ENCODE data around the gene LPCAT2.

LPCAT2 gene

DNA sequence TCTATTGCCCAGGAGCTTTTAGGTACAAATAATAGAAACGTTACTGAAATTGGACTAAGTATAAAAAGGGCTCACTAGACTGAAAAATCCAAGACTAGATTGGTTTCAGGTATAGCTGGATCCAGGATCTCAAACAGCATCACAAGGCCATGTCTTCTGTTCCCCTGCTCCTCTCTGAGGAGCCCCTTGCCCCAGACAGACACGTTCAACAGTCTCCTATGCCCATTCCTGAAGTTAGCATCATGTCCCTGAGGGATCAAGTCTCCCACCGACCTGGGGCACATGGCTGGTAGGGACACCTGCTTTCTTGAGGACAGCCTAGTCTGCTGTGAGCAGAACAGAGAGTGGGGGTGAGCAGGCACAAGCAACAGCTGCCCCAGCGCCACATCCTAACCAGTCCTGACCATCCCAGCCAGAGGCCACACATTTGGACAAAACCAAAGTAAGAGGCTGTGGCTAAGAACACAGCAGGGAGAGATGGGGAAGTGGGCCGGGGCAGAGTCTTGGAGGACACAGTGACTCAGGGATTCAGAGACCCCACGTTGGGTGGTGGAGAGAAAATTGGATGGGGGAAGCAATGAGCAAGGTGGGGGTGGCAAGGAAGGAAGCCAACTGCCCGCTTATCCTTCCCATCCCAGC, 40.4 kb upstream of the LPCAT2 start:
- no peak for DNase-seq (ENCODE audit: low read depth)
- no peak overlapping the region for H3K4me3 ChIP-seq (ENCODE audit: low read length)
- TF ChIP-seq, protein P1, sequence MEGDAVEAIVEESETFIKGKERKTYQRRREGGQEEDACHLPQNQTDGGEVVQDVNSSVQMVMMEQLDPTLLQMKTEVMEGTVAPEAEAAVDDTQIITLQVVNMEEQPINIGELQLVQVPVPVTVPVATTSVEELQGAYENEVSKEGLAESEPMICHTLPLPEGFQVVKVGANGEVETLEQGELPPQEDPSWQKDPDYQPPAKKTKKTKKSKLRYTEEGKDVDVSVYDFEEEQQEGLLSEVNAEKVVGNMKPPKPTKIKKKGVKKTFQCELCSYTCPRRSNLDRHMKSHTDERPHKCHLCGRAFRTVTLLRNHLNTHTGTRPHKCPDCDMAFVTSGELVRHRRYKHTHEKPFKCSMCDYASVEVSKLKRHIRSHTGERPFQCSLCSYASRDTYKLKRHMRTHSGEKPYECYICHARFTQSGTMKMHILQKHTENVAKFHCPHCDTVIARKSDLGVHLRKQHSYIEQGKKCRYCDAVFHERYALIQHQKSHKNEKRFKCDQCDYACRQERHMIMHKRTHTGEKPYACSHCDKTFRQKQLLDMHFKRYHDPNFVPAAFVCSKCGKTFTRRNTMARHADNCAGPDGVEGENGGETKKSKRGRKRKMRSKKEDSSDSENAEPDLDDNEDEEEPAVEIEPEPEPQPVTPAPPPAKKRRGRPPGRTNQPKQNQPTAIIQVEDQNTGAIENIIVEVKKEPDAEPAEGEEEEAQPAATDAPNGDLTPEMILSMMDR (IDR thresholded peaks at IDR 0.05; ENCODE audit: insufficient read depth, low read depth, low read length, missing control alignments), result no peak

DNA sequence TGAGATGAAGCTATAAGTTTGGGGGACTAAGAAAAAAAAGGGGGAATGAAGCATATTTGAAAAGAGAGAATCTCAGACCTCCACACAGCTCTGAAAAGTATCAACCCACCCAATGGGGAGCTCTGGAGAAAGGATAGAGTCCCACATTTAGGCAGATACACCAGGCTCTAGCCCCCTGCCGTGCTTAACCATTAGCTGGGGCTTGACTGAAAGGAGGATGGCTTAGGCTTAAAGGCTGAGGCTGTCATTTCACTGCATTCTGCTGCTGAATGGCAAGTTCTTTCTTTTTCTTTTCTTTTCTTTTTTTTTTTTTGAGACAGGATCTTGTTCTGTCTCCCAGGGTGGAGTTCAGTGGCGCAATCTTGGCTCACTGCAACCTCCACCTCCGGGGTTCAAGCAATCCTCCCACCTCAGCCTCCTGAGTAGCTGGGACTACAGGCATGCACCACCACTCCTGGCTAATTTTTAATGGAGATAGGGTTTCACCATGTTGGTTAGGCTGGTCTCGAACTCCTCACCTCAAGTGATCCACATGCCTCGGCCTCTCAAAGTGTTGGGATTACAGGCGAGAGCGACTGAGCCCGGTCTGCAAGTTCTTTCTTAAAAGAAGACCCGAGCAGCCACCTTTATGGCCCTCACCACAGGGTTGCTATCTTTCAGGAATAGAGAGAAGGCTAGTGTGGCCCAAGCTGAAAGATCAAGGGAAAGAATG, 38.9 kb upstream of the LPCAT2 start:
- DNase-seq (ENCODE audit: low read depth), result no peak
- no peak overlapping the region for H3K4me3 ChIP-seq (ENCODE audit: low read length)
- TF ChIP-seq, protein P1 (IDR thresholded peaks at IDR 0.05; ENCODE audit: insufficient read depth, low read depth, low read length, missing control alignments), result no peak

DNA sequence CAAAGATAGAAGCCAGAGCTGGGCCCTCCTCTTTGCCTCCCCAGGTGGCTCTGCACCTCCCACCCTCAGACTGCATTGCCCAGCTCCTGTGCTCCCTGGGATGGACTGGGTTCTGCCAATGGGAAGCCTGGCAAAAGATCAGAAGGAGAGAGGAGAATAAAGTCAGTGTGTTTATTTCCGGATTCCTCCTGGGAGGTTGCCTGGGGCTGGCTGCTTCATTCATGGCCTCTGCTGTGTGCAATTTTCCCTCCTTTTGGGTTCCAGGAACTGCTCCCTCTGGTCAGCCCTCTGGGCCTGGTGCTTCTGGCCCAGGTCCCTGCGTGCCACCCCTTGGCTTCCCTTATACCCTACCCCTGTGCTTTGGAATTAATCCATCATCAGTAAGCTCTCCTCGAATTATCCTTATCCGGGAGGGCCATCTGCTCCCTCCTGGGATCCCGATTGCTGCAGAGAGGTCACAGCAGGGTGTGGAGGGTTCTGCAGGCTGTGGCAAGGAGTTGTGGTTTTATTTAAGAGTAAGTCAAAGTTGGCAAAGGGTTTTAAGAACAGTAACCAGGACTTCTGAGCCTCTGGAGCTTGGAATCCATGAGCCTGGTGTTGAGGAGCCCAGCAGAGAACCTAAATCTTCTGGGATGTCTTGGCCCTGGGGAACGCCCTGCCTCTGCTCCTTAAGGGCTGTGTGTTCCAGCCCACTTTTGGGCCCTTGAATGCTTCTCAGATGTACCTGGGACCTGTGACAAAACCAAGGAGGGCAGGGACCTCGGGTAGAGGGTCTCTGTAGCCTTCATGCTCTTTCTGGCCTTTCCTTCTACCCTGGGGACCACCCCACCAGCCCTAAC, 38.1 kb upstream of the LPCAT2 start:
- H3K4me3 ChIP-seq (ENCODE audit: low read length), result no peak overlapping the region
- peak; percentile 44 for DNase-seq (ENCODE audit: low read depth)
- TF ChIP-seq, protein P1 (IDR thresholded peaks at IDR 0.05; ENCODE audit: insufficient read depth, low read depth, low read length, missing control alignments), result no peak

DNA sequence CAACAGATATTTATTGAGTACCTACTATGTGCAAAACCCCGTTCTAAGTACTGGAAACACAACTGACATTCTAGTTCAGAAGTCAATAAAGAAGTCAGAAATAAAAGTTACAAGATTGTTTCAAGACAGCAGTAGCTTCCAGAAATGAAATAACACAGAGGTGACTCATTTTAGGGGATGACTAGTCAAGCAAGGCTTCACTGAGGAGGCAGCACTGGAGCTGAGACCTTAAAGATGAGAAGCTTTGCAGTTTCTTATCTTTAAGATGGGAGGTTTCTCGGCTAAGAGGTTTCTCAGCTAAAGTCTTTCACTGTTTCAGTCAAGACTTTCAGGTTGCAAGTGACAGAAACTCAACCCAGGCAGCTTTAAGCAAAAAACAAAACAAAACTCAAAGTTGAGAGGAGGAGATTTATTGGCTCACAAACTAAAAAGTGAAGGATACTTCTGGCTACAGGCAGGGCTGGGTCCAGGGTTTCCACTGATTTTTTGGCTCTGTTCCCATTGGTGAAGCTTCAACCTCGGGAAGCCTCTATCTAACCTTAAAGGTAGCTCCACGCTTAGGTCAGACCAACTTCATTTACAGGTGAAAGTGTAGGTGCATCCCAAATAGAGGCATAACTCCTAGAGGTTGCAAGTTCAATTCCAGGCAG, 37.3 kb upstream of the LPCAT2 start:
- TF ChIP-seq, protein P1 (IDR thresholded peaks at IDR 0.05; ENCODE audit: insufficient read depth, low read depth, low read length, missing control alignments), result no peak
- no peak overlapping the region for H3K4me3 ChIP-seq (ENCODE audit: low read length)
- peak; percentile 83 for DNase-seq (ENCODE audit: low read depth)

DNA sequence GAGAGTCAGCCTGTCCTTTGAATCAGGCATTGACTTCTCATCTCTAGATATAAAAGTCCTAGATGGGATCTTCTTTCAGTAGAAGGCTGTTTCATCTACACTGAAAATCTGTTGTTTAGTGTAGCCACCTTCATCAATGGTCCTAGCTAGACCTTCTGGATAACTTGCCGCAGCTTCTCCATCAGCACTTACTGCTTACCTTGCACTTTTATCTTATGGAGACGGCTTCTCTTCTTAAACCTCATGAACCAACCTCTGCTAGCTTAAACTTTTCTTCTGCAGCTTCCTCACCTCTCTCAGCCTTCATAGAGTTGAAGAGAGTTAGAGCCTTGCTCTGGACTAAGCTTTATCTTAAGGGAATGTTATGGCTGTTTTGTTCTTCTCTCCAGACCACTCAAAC, 35.3 kb upstream of the LPCAT2 start:
- no peak for DNase-seq (ENCODE audit: low read depth)
- TF ChIP-seq, protein P1 (IDR thresholded peaks at IDR 0.05; ENCODE audit: insufficient read depth, low read depth, low read length, missing control alignments), result no peak
- no peak overlapping the region for H3K4me3 ChIP-seq (ENCODE audit: low read length)

DNA sequence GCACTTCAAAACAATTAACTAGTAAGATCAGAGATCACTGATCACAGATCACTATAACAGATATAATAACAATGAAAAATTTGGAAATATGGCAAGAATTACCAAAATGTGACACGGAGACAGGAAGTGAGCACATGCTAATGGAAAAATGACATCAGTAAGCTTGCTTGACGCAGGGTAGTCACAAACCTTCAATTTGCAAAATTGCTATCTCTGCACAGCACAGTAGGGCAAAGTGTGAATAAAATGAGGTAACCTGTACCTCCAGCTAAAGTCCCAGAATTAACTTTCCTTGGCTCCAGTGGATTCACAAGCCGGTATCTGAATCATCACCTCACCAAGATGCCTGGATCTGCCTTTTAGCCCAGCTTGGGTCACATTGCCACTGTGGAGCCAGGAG, 34.1 kb upstream of the LPCAT2 start:
- no peak overlapping the region for H3K4me3 ChIP-seq (ENCODE audit: low read length)
- TF ChIP-seq, protein P1 (IDR thresholded peaks at IDR 0.05; ENCODE audit: insufficient read depth, low read depth, low read length, missing control alignments), result no peak
- DNase-seq (ENCODE audit: low read depth), result no peak
